Fibroblast of skin of abdomen (primary cell): ENCODE results near the gene KRT6C.
"Not testable (repeated sequence)": the region's sequence is repeated elsewhere in the genome, so short reads cannot be mapped to it uniquely, and the experiment has no call there.

Experiments
- DNase-seq: peaks from one replicate; pipeline ENCODE4 v3.0.0-alpha.2; 2013

Gene KRT6C

DNA sequence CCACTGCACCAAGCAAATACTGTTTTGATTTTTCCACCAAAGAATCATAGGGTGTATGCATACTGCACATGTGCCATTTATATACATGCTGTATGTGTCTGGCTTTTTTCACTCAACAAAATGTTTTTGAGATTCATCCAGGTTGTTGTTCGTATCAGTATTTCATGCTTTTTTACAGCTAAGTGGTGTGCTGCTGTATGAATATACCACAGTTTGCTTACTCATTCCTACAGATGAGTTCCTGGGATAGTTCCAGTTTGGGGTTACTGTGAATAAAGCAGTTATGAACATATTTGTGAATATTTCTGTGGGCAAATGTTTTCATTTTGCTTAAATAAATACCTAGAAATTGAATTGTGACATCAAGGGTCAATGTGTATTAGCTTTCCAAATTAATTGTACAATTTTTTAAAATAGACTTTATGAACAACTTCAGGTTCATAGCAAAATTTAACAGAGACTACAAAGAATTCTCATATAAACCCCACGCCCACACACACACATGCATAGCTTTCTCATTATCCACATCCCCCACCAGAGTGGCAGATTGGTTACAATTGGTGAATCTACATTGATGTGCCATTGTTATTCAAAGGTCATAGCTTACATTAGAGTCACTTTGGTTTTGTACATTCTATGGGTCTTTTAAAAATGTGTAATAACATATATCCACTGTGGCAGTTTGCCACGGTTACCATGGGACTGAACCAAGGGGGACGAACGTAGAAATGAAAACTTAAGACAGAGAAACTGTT lies 26.4 kb upstream of the KRT6C start:
- peak; percentile 50 for DNase-seq

DNA sequence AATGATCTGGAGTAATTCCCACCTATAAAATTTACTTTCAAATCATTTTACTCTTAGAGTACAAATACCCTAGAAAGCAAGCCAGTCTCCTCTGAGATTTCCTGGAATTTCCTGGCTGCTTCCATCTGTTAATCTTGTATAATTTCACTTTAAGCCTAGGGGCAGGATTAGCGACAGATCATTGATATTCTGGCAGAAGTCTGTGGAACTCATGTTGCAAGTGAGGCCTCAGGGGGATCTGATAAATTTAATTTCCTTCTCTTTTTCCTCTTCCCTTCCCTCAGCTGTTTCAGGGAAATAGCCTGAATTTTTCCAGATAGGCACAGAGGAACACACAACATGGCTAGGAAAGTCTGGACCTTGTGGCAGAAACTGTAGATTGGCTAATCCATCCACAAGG lies 25.3 kb upstream of the KRT6C start:
- DNase-seq, result no peak

DNA sequence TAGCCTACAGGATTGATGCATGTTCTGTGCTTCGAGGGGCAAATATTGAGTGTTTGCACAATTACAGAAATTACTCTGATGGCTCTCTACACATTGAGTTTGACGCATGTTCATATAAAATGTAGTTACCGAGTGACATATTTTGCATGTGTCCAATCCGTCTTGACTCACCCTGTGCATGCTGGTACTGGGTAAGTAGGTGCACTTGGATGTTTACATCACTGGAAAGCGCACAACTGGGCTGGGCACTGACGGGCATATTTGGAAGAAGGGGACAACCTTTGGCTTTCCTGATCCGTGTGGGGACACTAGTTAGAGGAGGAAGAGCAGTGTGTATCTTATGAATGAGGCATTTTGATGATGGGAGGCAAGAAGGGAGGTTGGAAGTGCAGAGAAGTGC lies 24.4 kb upstream of the KRT6C start:
- DNase-seq, result no peak

DNA sequence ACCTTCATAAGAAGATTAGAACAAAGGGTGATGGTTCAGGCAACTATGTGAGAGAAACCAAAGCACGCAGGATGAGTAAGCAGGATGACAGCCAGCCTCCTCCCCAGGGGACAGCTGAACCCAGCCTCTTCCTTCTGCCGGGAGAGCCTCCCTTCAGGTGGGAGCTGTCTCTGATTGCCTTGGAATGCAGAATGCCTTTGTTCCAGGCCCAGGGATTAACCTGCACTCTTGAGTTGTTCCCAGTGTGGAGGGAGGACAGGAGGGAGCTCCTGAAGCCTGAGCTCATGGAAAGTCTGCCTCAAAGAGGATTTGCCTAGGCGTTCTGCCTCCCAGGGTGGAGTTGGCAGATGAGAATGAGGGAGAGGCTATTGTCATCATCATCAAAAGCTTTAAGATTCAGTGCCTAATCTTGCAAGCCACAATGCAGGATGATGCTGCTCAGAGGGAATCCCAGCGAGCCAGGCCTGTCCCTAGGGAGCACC lies 23.0 kb upstream of the KRT6C start:
- peak; percentile 85 for DNase-seq

DNA sequence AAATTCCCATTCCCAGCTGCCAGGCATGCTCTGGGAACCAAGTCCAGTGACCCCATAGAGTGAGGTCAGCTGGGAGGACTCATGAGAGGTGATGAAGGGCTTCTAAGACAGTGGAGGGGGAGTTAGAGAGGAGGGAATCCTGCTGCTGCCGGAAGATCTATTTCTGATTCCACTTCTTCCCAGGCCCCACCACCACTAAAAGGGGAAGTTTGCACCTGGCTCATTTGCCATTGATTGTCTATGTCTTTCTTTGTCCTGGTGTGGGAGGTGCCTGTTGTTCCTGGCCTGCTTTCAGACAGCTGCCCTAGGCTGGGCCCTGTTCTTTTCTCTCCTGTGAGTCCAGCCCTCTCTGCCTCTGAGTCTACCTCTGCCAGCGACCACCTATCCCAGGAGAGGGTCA lies 22.4 kb upstream of the KRT6C start:
- DNase-seq, result no peak

DNA sequence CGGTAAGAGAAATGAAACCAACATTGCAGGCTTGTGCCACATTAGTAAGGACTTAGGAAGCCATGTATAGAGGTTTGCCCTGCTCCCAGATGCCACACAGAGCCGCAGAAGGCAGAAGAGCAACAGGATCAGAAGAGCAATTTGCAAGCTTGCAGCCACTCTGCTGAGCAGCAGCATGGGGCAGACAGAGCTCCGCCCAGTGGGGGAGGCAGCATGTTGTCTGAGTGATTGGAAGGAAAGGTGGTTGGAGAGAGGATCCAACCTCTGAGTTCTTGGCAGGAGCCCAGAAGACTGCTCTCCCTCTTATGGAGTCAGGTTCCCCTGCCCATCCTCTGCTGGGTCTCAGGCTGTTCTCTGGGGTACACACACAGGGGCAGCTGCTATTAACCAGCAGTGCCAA lies 21.8 kb upstream of the KRT6C start:
- DNase-seq, result peak; percentile 17

DNA sequence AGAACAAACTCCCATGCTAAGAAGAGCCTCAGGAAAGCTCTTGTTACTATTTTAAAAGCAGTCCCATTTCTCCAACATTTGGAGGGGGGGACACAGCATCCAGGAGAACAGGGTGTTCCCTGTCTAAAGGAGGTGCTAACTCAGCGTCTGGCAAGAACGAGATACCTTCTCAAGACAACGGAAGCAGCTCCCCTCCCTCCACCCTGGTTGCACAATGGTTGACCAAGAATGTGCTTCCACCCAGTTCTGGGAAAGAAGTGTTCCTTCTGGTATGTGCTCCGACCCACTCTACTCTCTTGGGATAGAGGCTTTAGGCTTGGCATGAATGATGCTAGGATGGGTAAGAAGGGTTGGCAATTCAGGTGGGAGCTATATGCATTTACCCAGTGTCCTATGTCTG lies 20.9 kb upstream of the KRT6C start:
- DNase-seq, result peak; percentile 55

DNA sequence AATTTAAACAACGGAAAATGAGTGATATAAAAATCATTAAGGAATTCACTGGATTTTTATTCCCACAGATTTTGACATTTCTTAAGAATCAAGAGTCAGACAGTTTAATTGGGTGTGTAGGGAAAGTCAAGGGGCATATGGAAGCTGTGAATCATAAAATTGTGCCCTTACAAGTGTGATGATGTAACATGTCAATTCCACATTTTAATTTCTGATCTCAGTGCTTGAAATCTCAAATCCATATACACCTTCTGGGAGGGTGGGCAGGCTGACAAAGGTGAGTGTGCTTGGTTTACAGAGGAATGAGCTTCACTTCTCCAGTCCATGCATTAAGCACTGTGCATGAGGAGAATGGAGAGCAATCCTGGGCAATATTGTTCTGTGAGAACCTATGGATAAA lies 20.5 kb upstream of the KRT6C start:
- no peak for DNase-seq

DNA sequence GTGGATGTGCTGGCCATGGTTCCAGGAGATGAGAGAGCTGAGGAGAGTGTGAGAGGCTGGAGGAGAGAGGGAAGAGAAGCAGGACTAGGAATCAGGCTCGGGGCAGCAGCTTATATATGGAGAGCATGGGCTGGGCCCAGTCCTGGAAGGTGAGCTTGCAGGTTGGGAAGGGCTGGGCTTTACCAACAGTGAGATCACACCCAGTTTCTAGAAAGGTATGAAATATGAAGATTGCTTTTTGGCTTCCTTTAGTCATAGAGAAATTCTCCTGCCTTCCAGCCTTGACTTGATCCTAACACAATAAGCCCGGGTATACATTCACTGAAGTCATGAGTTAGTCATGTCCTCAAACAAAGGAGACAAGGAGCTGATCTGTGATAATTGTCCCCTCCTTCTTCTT lies 19.6 kb upstream of the KRT6C start, which contains the start of gene KRT6A:
Gene KRT6A, minus strand, starts transcription at position 86 of the 400 bp plus-strand sequence. Its CDS starts 69 bp downstream, at position 17.
- DNase-seq, result no peak

DNA sequence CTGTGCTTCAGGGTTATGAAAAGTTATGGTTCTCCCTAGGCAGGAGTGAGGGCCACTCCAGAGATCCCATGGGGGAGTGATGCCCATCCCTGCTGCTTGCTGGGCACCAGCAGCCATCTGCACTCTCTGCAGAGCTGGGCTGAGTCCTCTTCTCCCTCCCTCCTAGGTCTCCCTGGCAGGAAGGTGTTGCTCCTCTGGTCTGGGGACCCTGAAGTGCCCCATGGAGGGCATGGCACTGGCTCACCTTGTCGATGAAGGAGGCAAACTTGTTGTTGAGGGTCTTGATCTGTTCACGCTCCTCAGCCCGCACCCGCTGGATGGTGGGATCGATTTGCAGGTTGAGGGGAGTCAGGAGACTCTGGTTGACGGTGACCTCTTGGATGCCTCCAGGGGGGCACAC lies 18.8 kb upstream of the KRT6C start:
- DNase-seq, result not testable (repeated sequence)

DNA sequence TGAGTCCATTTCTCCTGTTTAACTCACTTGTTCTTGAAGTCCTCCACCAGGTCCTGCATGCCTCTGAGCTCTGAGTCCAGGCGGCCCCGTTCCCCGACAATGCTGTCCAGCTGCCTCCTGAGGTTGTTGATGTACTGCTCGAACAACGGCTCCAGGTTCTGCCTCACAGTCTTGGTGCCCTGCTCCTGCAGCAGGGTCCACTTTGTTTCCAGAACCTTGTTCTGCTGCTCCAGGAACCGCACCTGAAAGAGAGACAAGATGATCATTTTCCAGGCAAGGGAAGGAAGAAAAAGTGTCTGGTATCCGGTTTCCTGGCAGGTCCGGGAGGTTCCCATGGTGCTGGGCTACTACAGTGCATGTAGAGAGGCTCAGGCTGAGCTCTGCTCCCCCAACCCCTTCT lies 17.9 kb upstream of the KRT6C start:
- not testable (repeated sequence) for DNase-seq

DNA sequence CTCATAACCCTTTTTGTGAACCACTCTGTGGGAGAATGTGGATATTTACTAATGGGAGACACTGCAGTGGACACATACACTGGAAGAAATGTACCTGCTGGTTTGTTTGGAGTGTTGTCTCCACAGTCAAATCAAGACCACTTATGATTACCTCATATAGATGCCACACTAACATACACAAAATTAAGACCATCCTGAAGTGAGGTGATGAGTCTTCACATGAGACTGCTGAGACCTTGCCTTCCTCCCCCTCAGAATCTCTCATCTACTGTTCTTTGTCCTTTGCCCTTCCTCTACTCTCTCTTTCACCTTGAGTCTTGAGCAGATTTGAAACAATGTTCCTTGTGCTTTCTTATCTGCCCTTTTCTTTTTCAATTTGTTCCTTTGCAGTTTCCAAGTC lies 15.1 kb upstream of the KRT6C start:
- no peak for DNase-seq

DNA sequence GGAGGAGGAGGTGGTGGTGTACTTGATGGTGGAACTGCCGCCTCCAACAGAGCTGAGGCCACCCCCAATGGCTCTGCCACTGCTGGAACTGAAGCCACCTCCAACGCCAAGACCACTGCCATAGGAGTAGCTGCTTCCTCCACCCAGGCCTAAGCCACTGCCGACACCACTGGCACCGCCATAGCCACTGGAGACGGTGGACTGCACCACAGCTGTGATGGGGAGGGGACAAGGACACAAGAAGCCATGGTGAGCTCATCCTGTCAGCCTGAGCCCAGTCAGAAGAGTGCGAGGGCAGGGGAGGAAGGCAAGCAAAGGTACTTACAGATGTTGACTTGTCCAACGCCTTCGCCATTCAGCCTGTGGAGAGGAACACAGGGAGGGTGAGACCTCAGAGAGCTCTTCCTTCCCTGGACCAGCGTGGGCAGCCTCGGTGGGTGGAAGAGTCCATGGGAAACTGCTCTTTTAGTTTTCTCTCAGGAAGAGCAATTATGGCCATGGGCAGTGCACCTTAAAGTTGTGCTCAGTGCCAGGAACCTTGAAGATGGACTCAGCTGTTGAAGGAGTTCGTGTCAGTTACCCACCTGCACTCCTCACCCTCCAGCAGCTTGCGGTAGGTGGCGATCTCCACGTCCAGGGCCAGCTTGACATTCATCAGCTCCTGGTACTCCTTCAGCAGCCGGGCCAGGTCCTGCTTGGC lies 14.3 kb upstream of the KRT6C start:
- not testable (repeated sequence) for DNase-seq

DNA sequence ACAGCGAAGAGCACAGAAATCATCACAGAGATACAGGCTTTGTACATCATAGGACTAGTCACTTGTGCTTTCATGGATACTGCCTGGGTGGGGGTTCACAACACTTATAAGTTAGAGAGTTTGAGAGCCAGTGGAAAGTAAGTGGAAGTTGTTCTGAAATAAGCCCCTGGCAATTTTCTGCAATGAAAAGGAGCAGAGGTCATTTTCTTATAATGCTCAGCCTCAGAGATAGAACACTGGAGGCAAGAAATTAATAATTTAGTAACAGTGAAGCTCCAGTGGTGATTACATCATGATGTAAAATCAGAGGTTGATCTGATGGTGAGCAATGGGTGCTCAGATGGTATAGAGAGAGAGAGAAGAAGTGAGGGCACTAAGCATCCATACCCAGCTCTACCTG lies 13.6 kb upstream of the KRT6C start:
- no peak for DNase-seq

DNA sequence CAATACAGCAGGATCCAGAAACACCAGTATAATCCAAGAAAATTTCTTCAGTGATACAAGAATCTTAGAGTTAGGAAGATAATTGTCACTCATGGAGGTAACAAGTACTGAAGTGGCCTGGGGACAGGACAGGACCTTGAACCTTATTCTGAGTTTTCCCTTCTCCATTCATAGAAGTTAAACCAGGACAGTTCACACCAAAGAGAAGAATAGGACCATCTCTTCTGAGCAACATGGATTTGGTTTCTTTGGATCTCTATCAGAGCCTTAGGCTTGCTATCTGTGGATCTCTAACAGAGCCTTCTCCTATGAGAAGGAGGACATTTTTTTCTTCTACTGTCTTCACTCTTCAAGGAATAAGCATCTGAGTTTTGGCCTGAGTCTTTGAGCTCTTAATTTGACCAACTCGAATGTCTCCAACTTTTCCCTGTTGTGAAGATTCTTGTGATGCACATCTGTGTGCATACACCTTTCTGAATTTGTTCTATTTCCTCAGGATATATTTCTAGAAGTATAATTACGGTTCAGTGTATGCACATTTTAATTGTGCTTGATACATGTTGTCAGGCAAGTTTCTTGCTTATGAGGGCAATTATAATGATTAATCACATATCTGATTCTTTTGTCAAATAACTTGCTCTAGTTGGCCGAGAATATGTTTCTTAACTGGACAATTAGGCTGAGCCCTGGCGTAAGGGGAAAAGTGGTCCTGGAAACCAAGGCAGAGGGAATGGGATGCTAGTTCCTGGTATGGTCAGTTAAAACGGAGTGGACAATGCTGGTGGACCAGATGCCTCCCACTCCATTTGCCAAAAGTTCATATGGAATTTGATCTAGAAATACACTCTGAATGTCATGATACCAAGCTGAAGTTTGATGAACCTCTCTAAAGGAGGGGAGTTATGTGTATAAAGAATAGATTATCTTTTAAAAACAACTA lies 12.8 kb upstream of the KRT6C start:
- DNase-seq, result no peak

DNA sequence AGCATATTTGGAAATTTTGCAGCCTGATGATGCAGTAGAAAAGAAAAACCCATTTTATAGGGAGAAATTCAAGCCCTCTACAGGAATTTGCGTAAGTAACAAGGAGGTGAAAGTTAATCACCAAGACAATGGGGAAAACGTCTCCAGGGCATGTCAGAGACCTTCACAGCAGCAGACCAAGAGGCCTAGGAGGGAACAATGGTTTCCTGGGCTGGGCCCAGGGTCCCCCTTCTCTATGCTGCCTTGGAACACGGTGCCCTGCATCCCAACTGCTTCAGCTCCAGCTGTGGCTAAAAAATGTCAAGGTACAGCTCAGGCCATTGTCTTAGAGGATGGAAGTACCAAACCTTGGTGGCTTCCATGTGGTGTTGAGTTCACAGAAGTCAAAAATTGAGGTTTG lies 6.5 kb upstream of the KRT6C start:
- no peak for DNase-seq

DNA sequence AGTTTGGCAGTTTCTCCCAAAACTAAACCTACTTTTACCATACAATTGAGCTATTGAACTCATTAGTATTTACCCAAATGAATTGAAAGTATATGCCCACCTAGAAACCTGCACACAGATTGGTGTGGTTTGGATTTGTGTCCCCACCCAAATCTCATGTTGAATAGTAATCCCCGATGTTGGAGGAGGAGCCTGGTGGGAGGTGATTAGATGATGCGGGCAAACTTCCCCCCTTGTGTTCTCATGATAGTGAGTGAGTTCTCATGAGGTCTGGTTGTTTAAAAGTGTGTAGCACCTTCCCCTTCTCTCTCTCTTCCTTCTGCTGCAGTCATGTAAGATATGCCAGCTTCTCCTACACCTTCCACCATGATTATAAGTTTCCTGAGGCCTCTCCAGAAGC lies 4.0 kb upstream of the KRT6C start:
- no peak for DNase-seq

DNA sequence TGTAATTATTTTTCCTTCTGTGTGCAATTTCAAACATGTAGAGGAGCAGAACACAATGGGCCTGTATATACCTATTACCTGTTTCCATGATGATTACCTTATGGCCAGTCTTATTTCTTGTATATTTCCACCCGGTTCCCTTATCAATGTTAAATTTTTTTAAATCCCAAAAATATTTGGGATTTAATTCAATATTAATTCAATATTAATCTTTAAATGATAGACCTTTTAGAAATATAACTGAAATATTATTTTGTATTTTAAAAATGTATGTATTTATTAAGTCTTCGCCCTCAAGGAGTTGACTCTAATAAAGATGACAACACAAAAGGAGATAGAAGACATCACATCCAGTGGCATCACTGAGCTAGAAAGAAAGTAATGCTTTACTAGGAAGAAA lies 607 bp upstream of the KRT6C start:
- no peak for DNase-seq

DNA sequence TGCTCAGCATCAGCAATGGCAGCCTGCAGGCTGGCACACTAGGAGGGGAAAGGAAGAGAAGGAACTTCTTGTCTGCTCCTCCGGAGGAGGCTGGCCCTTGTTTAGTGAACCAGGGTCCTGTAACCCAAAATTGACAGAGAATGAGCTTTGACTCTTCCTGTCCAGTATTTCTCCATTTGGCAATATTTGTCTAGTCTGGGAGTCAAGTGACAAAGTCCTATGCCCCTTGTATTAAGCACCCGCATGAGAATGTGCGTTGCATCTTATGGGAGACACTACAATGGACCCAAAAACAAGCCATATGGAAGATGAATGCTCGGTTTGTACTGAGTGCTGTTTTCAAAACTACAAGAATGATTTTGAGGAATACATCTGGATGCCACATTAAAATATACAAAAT lies 3.8 kb downstream of the KRT6C start:
- DNase-seq, result no peak

DNA sequence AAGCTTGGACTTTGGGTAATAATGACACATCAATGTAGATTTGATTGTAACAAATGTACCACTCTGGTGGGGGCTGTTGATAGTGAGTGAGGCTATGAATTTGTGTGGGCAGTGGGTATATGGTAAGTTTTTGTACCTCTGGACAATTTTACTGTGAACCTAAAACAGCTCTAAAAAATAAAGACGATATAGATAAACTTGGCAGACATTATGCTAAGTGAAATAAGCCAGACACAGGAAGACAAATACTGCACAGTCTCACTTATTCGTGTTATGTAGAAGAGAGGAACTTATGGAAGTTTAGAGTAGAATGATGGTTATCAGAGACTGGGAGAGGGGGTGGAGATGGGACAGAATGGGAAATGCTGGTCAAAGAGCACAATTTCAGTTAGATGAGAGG lies 8.7 kb downstream of the KRT6C start:
- no peak for DNase-seq

DNA sequence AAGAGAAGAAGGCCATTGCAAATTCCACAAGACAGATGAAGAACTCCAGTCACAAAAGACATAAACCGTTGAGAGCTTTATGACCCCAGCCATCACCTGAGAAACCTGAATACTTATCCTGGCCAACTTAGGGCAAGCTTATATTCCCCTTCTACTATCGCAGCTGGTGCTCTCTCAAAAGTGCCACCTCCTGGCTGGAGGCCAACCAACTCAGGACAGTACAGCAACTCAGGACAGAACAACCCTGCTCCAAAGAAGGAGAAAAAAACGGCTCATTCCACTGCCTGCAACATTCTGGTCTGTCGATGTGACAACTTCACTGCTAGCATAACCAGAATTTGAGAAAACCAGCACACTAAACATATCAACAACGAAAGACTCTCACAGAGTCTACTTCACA lies 11.9 kb downstream of the KRT6C start:
- DNase-seq, result no peak

DNA sequence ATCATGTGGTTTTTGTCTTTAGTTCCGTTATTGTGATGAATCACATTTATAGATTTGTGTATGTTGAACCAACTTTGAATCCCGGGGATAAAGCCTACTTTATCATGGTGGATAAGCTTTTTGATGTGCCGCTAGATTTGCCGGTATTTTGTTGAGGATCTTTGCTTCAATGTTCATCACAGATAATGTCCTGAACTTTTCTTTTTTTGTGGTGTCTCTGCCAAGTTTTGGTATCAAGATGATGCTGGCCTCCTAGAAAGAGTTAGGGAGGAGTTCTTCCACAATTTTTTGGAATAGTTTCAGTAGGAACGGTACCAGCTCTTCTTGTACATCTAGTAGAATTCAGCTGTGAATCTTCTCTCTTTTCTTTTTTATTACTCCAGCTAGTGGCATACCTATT lies 14.7 kb downstream of the KRT6C start:
- DNase-seq, result no peak

DNA sequence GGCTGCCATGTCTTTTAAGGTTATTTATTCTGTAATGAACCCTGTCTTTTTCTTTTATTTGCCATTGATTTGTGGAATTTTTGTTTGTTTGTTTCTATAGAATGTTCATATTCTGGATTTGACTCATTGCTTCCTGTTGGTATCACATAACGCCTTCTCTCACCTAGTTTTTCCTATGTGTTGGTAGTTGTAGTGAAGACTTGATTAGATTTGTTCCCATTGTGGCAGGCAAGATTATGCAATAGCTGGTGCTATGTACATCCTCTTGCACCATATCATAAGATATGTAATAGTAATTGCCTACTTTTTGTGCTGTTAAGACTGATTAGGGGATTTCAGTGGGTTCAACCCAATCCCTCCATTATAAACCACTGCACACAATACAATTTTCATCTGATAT lies 17.8 kb downstream of the KRT6C start:
- no peak for DNase-seq
